HCT116 (cell line): ENCODE data around the gene SAMHD1. TPM values are rescaled to one million over a fixed set of nuclear protein-coding genes. Genes with fewer than 3 reads are reported as not detected.

ENCODE experiments used
- ATAC-seq: fragments of 200-7000 bp; cut with Tn5 transposase; 2 replicates; pipeline ENCODE4 v1.9.1; 2020; ENCODE audit warnings: mild to moderate bottlenecking, moderate library complexity
- BruUV-seq: library from RNA; stranded (reverse); fragments of 400-500 nt; replicated peaks from 2 replicates; lab custom pipeline; 2021; lab: Mats Ljungman, UMichigan
- CTCF ChIA-PET: fragments of 300-600 bp; sonication (Branson Sonifier 250); formaldehyde crosslinking; loops from one replicate; lab custom pipeline; 2021; ENCODE audit warnings: antibody characterized with exemption; lab: Charles Lee
- POLR2A ChIA-PET: fragments of 300-600, 350-600 bp; sonication (Branson Sonifier 250); formaldehyde crosslinking; loops from one replicate; lab custom pipeline; 2021; ENCODE audit warnings: antibody characterized with exemption; lab: Charles Lee
- RAD21 ChIA-PET, 2 experiments: fragments of 300-600 bp; sonication (Branson Sonifier 250); formaldehyde crosslinking; loops; one replicate each; lab custom pipeline; 2023; ENCODE audit warnings: low total read pairs in 2 of 2; ENCODE audit not compliant: uncharacterized antibody in 2 of 2, unreplicated experiment in 2 of 2, low non-redundant PET in 1 of 2; lab: Charles Lee
- DNase-seq: peaks from one replicate; pipeline ENCODE4 v3.0.0-alpha.2; 2010; ENCODE audit warnings: low read depth, low spot score
- H2AFZ ChIP-seq: fragments of 200-600 bp; shearing (Covaris generic), sonication (generic); 2 replicates; pipeline ENCODE4 v1.6.1; 2017; ENCODE audit warnings: low read depth, mixed run types, mixed read lengths, antibody characterized with exemption, low read length; ENCODE audit not compliant: poor library complexity, severe bottlenecking
- H3K27ac ChIP-seq: 2 replicates; pipeline ENCODE4 v1.5.1; 2012; ENCODE audit warnings: low read depth, low read length
- H3K27me3 ChIP-seq: fragments of 200-600 bp; sonication (generic); 2 replicates; pipeline ENCODE4 v1.6.1; 2016; ENCODE audit warnings: mixed run types, low read length, mixed read lengths; ENCODE audit not compliant: insufficient read depth
- H3K36me3 ChIP-seq, 2 experiments: fragments of 200-500 bp in 1 of 2; fragments of 200-600 bp in 1 of 2; sonication (Bioruptor generic) in 1 of 2; sonication (generic) in 1 of 2; 2 replicates each; pipeline versions ENCODE4 v1.5.1 to v1.6.1; 2014 to 2016; ENCODE audit warnings: low read length in 2 of 2, inconsistent platforms in 1 of 2, mixed read lengths in 1 of 2, mixed run types in 1 of 2; ENCODE audit not compliant: insufficient read depth in 2 of 2, control insufficient read depth in 1 of 2
- H3K4me1 ChIP-seq, 2 experiments: fragments of 200-600 bp in 1 of 2; sonication (generic) in 1 of 2; 2 replicates each; pipeline versions ENCODE4 v1.5.1 to v1.6.1; 2012 to 2017; ENCODE audit warnings: low read length in 2 of 2, inconsistent platforms in 1 of 2, mild to moderate bottlenecking in 1 of 2, mixed read lengths in 1 of 2, mixed run types in 1 of 2, moderate library complexity in 1 of 2; ENCODE audit not compliant: insufficient read depth in 2 of 2, control insufficient read depth in 1 of 2
- H3K4me2 ChIP-seq: fragments of 200-600 bp; sonication (generic); 2 replicates; pipeline ENCODE4 v1.6.1; 2017; ENCODE audit warnings: mixed run types, low read length, mixed read lengths
- H3K4me3 ChIP-seq, 2 experiments: fragments of 200-600 bp in 1 of 2; sonication (generic) in 1 of 2; replicated peaks in 1 of 2; 2 replicates each; pipeline ENCODE4 v1.5.1; 2011 to 2016; ENCODE audit warnings: low read length in 2 of 2, control low read depth in 1 of 2, low read depth in 1 of 2, mild to moderate bottlenecking in 1 of 2, mixed read lengths in 1 of 2, mixed run types in 1 of 2
- H3K79me2 ChIP-seq: fragments of 200-600 bp; sonication (generic); 2 replicates; pipeline ENCODE4 v1.6.1; 2017; ENCODE audit warnings: mild to moderate bottlenecking, mixed run types, low read length, moderate library complexity, mixed read lengths; ENCODE audit not compliant: insufficient read depth
- H3K9ac ChIP-seq: fragments of 200-600 bp; sonication (generic); 2 replicates; pipeline ENCODE4 v1.6.1; 2016; ENCODE audit warnings: low read length, mixed read lengths
- H3K9me2 ChIP-seq: fragments of 200-600 bp; sonication (generic), shearing (Covaris generic); 2 replicates; pipeline ENCODE4 v1.6.1; 2017; ENCODE audit warnings: mixed run types, mild to moderate bottlenecking, moderate library complexity; ENCODE audit not compliant: insufficient read depth
- H3K9me3 ChIP-seq, 2 experiments: fragments of 200-500 bp in 1 of 2; fragments of 200-600 bp in 1 of 2; sonication (Bioruptor generic) in 1 of 2; sonication (generic) in 1 of 2; 2 replicates each; pipeline ENCODE4 v1.6.1; 2014 to 2017; ENCODE audit warnings: low read length in 2 of 2, mixed read lengths in 2 of 2, inconsistent platforms in 1 of 2, low read depth in 1 of 2, mild to moderate bottlenecking in 1 of 2, mixed run types in 1 of 2, moderate library complexity in 1 of 2; ENCODE audit not compliant: control insufficient read depth in 1 of 2, insufficient read depth in 1 of 2
- H4K20me1 ChIP-seq: fragments of 200-600 bp; sonication (generic), shearing (Covaris generic); 2 replicates; pipeline ENCODE4 v1.6.1; 2017; ENCODE audit warnings: mixed run types, mild to moderate bottlenecking, moderate library complexity; ENCODE audit not compliant: insufficient read depth
- CEBPB ChIP-seq: IDR thresholded peaks from 2 replicates; pipeline ENCODE4 v1.6.1; 2012; ENCODE audit warnings: low read depth
- ELF1 ChIP-seq: IDR thresholded peaks from 2 replicates; pipeline ENCODE4 v1.6.1; 2012; ENCODE audit warnings: low read depth, borderline replicate concordance
- EZH2phosphoT487 ChIP-seq: fragments of 200-600 bp; IDR thresholded peaks from 2 replicates; pipeline ENCODE4 v1.6.1; 2018; ENCODE audit warnings: antibody characterized with exemption, borderline replicate concordance
- FOSL1 ChIP-seq: IDR thresholded peaks from 2 replicates; pipeline ENCODE4 v1.6.1; 2012; ENCODE audit warnings: low read depth
- MAX ChIP-seq: IDR thresholded peaks from 2 replicates; pipeline ENCODE4 v1.6.1; 2012
- RAD21 ChIP-seq: IDR thresholded peaks from 2 replicates; pipeline ENCODE4 v1.6.1; 2012; ENCODE audit warnings: low read depth, mild to moderate bottlenecking
- REST ChIP-seq: IDR thresholded peaks from 2 replicates; pipeline ENCODE4 v1.6.1; 2012; ENCODE audit warnings: low read depth
- SIN3A ChIP-seq: IDR thresholded peaks from 2 replicates; pipeline ENCODE4 v1.6.1; 2012; ENCODE audit warnings: low read depth
- TCF7L2 ChIP-seq: IDR thresholded peaks from 2 replicates; pipeline ENCODE4 v1.7.0; 2011; ENCODE audit warnings: borderline replicate concordance, inconsistent platforms; ENCODE audit not compliant: insufficient read depth, insufficient read length; ENCODE audit errors: extremely low read depth
- ZNF274 ChIP-seq: fragments of 200-500 bp; sonication (Bioruptor generic); IDR thresholded peaks from 2 replicates; pipeline ENCODE4 v1.6.1; 2014; ENCODE audit warnings: mild to moderate bottlenecking, low read depth, low read length, inconsistent platforms
- intact Hi-C: fragments of 100-400 bp; cut with micrococcal nuclease; formaldehyde crosslinking; loops from 2 replicates; pipeline ENCODE4 v1.10.0; 2022
- total RNA-seq: library from RNA; stranded (reverse); gene quantifications from one replicate; pipeline ENCODE4 v1.2.1, GENCODE V29; 2021; ENCODE audit not compliant: unreplicated experiment

SAMHD1 gene
- total RNA-seq, 1 experiment from 2014 or later: 21.4 TPM

GRCh38 chr20:36847009-36847709, 104.3 kb downstream of the SAMHD1 start:
- Histone ChIP-seq H3K9me2 (no peaks in the 10 kb centered on the region), H3K4me1 (peaks cover 0 to 15% of the 10 kb centered on the region in 2 experiments; a peak in 2 of 4 replicates), H3K27me3 (no peaks in the 10 kb centered on the region), H2AFZ (no peak overlapping the region), H3K9me3 (no peaks in the 10 kb centered on the region), H3K36me3 (no peaks in the 10 kb centered on the region), H3K79me2 (peaks cover 16% of the 10 kb centered on the region; the same call in 1 of the 2 replicates), H3K4me2 (no peak overlapping the region), H3K9ac (no peak overlapping the region; the same call in 1 of the 2 replicates), H3K27ac (no peak overlapping the region), H4K20me1 (no peaks in the 10 kb centered on the region), H3K4me3 (no peak overlapping the region)
- BruUV-seq: no TSS peak
- POLR2A ChIA-PET: interaction anchor here (2.0 kb wide), 1 partner anchor 11 kb away, joined by 7 read pairs; no protein-coding TSS in a partner anchor
- intact Hi-C loops: no loop called here
- RAD21 ChIA-PET: no interaction called here
- ATAC-seq: peak; percentile 61; the same call in 1 of the 2 replicates
- TF ChIP-seq MAX: peak; percentile 35; the same call in 1 of the 2 replicates
- TF ChIP-seq FOSL1: no peak
- CTCF ChIA-PET: interaction anchor here (1.1 kb wide), 1 partner anchor 11 kb away, joined by 7 read pairs; no protein-coding TSS in a partner anchor
- no peak for DNase-seq

GRCh38 chr20:36845288-36845971, 106.1 kb downstream of the SAMHD1 start:
- no peaks in the 10 kb centered on the region for H3K9me2 ChIP-seq
- H3K4me1 ChIP-seq: peaks cover 0 to 15% of the 10 kb centered on the region in 2 experiments; a peak in 2 of 4 replicates
- no peak overlapping the region for H3K4me2 ChIP-seq
- intact Hi-C loops: no loop called here
- ATAC-seq (no peak), DNase-seq (no peak)
- RAD21 ChIA-PET: interaction anchor here in 1 of 2 experiments (1.0 kb wide), 1 partner anchor 9 kb away, joined by 4 read pairs; no protein-coding TSS in a partner anchor
- H3K9me3 ChIP-seq: no peaks in the 10 kb centered on the region
- H3K9ac ChIP-seq: no peak overlapping the region
- no peak overlapping the region for H2AFZ ChIP-seq
- CTCF ChIA-PET: interaction anchor here (1.3 to 1.9 kb wide), 2 partner anchors 9 to 37 kb away, joined by 4 to 9 read pairs; no protein-coding TSS in a partner anchor
- no peak overlapping the region for H3K27ac ChIP-seq
- H4K20me1 ChIP-seq: no peaks in the 10 kb centered on the region
- H3K79me2 ChIP-seq: peaks cover 16% of the 10 kb centered on the region; the same call in 1 of the 2 replicates
- POLR2A ChIA-PET: no interaction called here
- H3K4me3 ChIP-seq: no peak overlapping the region
- BruUV-seq: no TSS peak
- no peaks in the 10 kb centered on the region for H3K36me3 ChIP-seq
- no peaks in the 10 kb centered on the region for H3K27me3 ChIP-seq
- no peak for TF ChIP-seq ZNF274
- no peak for TF ChIP-seq SIN3A
- no peak for TF ChIP-seq RAD21
- TF ChIP-seq CEBPB: no peak
- no peak for TF ChIP-seq ELF1
- TF ChIP-seq TCF7L2: no peak
- no peak for TF ChIP-seq MAX
- TF ChIP-seq REST: no peak
- TF ChIP-seq EZH2phosphoT487: no peak
